Panc1 (cell line): Measurements from ENCODE around the gene PLEKHH2. TPM values are rescaled to one million over a fixed set of nuclear protein-coding genes. Genes with fewer than 3 reads are reported as not detected.

ENCODE experiments used
- ATAC-seq: fragments of 200-7000 bp; cut with Tn5 transposase; 2 replicates; pipeline ENCODE4 v1.9.1; 2020; ENCODE audit warnings: mild to moderate bottlenecking, moderate library complexity
- BruUV-seq: library from RNA; stranded (reverse); fragments of 400-500 nt; replicated peaks from 2 replicates; lab custom pipeline; 2021; lab: Mats Ljungman, UMichigan
- CTCF ChIA-PET: fragments of 300-600 bp; sonication (Branson Sonifier 250); formaldehyde crosslinking; loops from one replicate; lab custom pipeline; 2022; ENCODE audit warnings: antibody characterized with exemption; lab: Charles Lee
- POLR2A ChIA-PET: fragments of 300-600 bp; sonication (Branson Sonifier 250); formaldehyde crosslinking; loops from one replicate; lab custom pipeline; 2022; ENCODE audit warnings: antibody characterized with exemption; lab: Charles Lee
- DNase-seq: peaks from one replicate; pipeline ENCODE4 v3.0.0-alpha.2; 2010; ENCODE audit warnings: low read depth, low spot score
- H3K27ac ChIP-seq: 2 replicates; pipeline ENCODE4 v1.5.1; 2011; ENCODE audit warnings: mild to moderate bottlenecking, low read length, inconsistent platforms
- H3K27me3 ChIP-seq: fragments of 200-500 bp; sonication (Bioruptor generic); 2 replicates; pipeline ENCODE4 v1.6.0; 2014; ENCODE audit warnings: low read length, inconsistent platforms; ENCODE audit not compliant: control insufficient read depth, insufficient read depth
- H3K36me3 ChIP-seq: fragments of 200-500 bp; sonication (Bioruptor generic); 2 replicates; pipeline ENCODE4 v1.5.1; 2014; ENCODE audit warnings: inconsistent platforms, mild to moderate bottlenecking, low read length, moderate library complexity; ENCODE audit not compliant: control insufficient read depth, insufficient read depth
- H3K4me1 ChIP-seq: 2 replicates; pipeline ENCODE4 v1.5.1; 2011; ENCODE audit warnings: inconsistent platforms, mild to moderate bottlenecking, low read length, moderate library complexity; ENCODE audit not compliant: control insufficient read depth, insufficient read depth
- H3K4me3 ChIP-seq, 2 experiments: 2 replicates each; pipeline ENCODE4 v1.5.1; 2011 to 2012; ENCODE audit warnings: low read depth in 2 of 2, low read length in 2 of 2, mild to moderate bottlenecking in 2 of 2, inconsistent platforms in 1 of 2, moderate library complexity in 1 of 2
- H3K9me3 ChIP-seq: fragments of 200-500 bp; sonication (Bioruptor generic); 2 replicates; pipeline ENCODE4 v1.5.1; 2014; ENCODE audit warnings: low read depth, mild to moderate bottlenecking, inconsistent platforms, low read length, moderate library complexity; ENCODE audit not compliant: control insufficient read depth, insufficient read depth
- POLR2AphosphoS5 ChIP-seq: IDR thresholded peaks from 2 replicates; pipeline ENCODE4 v1.6.1; 2012; ENCODE audit warnings: mild to moderate bottlenecking, low read depth, low read length, moderate library complexity
- SIN3A ChIP-seq: IDR thresholded peaks from 2 replicates; pipeline ENCODE4 v1.6.1; 2012; ENCODE audit warnings: low read depth, mild to moderate bottlenecking, low read length, moderate library complexity, borderline replicate concordance; ENCODE audit not compliant: insufficient read depth
- TCF7L2 ChIP-seq: IDR thresholded peaks from 2 replicates; pipeline ENCODE4 v1.6.1; 2011; ENCODE audit warnings: mild to moderate bottlenecking, low read depth, low read length, inconsistent platforms
- in situ Hi-C: cut with HindIII; loops from 2 replicates; pipeline ENCODE4 v1.10.0; 2016; ENCODE audit warnings: low sequenced_read_pairs, low pct_unique_long_range_greater_than_20kb
- intact Hi-C: fragments of 100-400 bp; cut with micrococcal nuclease; formaldehyde crosslinking; loops from one replicate; pipeline ENCODE4 v1.10.0; 2022; ENCODE audit not compliant: unreplicated experiment
- total RNA-seq: library from RNA; stranded (reverse); gene quantifications from one replicate; pipeline ENCODE4 v1.2.1, GENCODE V29; 2021; ENCODE audit not compliant: unreplicated experiment
- TF ChIP-seq, protein P1 (sequence below): fragments of 450-650 bp; IDR thresholded peaks from 2 replicates; pipeline ENCODE4 v1.5.1; 2017; ENCODE audit warnings: mild to moderate bottlenecking
- TF ChIP-seq, protein P2 (sequence below), 2 experiments: IDR thresholded peaks; 2 replicates each; pipeline ENCODE4 v1.6.1; 2011 to 2012; ENCODE audit warnings: low read depth in 2 of 2, control low read depth in 1 of 2, low read length in 1 of 2, mild to moderate bottlenecking in 1 of 2, moderate library complexity in 1 of 2; ENCODE audit not compliant: insufficient read depth in 1 of 2

Gene PLEKHH2
- total RNA-seq, 1 experiment from 2014 or later, result 15.0 TPM

DNA sequence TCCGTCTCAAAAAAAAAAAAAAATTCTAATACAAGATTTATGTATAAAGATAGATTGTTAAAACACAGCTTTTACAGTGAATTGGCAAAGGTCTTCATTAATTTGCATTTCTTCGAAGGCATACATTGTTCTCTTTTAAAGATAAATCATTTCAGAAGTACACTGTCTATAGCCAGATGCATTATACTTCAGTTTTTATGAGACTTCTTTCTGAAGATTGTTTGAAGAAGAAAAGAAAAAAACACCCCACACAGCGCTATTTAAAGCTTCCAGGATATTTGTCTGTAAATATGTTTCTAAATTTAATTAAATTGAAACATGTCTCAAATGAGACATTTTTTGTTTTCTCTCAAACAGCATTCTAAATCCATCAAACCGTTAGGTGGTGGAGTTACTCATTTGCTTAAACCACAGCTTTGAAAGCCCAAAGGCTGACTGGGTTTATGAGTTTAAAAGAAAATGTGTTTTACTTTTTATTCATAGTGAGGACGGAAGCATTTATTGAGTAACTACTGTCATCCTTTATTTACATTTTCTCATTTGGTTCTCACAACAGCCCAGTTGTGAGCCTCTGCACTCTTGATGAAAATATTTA is 81.6 kb downstream of the PLEKHH2 start:
- Histone ChIP-seq H3K4me1 (no peaks in the 10 kb centered on the region), H3K27ac (no peak overlapping the region), H3K9me3 (no peaks in the 10 kb centered on the region), H3K36me3 (no peaks in the 10 kb centered on the region), H3K4me3 (no peak overlapping the region), H3K27me3 (no peaks in the 10 kb centered on the region)
- TF ChIP-seq, protein P1, sequence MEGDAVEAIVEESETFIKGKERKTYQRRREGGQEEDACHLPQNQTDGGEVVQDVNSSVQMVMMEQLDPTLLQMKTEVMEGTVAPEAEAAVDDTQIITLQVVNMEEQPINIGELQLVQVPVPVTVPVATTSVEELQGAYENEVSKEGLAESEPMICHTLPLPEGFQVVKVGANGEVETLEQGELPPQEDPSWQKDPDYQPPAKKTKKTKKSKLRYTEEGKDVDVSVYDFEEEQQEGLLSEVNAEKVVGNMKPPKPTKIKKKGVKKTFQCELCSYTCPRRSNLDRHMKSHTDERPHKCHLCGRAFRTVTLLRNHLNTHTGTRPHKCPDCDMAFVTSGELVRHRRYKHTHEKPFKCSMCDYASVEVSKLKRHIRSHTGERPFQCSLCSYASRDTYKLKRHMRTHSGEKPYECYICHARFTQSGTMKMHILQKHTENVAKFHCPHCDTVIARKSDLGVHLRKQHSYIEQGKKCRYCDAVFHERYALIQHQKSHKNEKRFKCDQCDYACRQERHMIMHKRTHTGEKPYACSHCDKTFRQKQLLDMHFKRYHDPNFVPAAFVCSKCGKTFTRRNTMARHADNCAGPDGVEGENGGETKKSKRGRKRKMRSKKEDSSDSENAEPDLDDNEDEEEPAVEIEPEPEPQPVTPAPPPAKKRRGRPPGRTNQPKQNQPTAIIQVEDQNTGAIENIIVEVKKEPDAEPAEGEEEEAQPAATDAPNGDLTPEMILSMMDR, result no peak
- TF ChIP-seq TCF7L2, result no peak
- no peak for TF ChIP-seq POLR2AphosphoS5
- TF ChIP-seq, protein P2, sequence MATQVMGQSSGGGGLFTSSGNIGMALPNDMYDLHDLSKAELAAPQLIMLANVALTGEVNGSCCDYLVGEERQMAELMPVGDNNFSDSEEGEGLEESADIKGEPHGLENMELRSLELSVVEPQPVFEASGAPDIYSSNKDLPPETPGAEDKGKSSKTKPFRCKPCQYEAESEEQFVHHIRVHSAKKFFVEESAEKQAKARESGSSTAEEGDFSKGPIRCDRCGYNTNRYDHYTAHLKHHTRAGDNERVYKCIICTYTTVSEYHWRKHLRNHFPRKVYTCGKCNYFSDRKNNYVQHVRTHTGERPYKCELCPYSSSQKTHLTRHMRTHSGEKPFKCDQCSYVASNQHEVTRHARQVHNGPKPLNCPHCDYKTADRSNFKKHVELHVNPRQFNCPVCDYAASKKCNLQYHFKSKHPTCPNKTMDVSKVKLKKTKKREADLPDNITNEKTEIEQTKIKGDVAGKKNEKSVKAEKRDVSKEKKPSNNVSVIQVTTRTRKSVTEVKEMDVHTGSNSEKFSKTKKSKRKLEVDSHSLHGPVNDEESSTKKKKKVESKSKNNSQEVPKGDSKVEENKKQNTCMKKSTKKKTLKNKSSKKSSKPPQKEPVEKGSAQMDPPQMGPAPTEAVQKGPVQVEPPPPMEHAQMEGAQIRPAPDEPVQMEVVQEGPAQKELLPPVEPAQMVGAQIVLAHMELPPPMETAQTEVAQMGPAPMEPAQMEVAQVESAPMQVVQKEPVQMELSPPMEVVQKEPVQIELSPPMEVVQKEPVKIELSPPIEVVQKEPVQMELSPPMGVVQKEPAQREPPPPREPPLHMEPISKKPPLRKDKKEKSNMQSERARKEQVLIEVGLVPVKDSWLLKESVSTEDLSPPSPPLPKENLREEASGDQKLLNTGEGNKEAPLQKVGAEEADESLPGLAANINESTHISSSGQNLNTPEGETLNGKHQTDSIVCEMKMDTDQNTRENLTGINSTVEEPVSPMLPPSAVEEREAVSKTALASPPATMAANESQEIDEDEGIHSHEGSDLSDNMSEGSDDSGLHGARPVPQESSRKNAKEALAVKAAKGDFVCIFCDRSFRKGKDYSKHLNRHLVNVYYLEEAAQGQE (IDR thresholded peaks at IDR 0.05; ENCODE audit: insufficient read depth in 1 of 2, low read depth in 2 of 2, low read length in 1 of 2), result no peak
- TF ChIP-seq SIN3A, result no peak
- in situ Hi-C loops, result no loop called here
- ATAC-seq (no peak), DNase-seq (no peak)
- ChIA-PET POLR2A (no interaction called here), CTCF (no interaction called here)
- no TSS peak for BruUV-seq
- intact Hi-C loops, result no loop called here

DNA sequence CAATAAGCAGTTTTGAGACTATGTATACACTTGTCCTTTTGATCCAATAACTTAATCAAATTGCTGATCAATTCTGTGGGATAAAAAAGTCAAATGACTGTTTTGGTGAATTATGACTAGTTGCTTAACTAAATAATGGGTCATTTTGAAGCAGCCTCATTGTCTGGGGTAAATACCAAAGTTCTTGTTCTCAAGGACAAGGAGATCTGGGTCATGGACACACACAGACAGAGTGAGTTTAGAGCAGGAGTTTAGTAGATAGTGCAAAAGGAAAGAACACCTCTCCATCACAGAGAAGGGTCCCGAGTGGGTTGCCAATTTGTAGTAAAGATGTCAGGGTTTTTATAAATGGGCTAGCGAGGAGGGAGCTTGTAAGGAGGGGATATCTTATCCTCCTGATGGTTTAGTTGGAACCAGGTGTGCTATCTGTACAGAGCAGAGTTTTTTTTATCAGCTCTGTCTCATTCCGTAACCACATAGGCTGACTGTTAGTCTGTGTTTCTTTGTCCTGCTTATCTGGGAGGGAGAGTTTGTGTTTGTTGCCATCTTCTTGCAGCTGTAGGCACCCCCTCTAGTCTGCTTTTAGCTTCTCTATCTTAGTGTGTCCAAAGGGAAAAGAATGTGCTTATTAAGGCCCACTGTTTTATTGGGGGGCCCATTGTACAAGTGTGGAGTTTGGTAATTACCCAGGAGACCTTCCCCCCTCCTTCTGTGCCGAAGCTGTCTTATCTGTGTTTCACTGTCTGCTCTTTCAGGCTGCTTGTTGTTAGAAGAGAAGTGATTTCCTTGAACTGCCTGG is 87.9 kb downstream of the PLEKHH2 start:
- ChIA-PET CTCF (no interaction called here), POLR2A (interaction anchor here (0.7 kb wide), 1 partner anchor 34 kb away, joined by 4 read pairs; no protein-coding TSS in a partner anchor)
- Histone ChIP-seq H3K9me3 (no peaks in the 10 kb centered on the region), H3K36me3 (peaks cover 2% of the 10 kb centered on the region; the same call in 1 of the 2 replicates), H3K27me3 (no peaks in the 10 kb centered on the region), H3K27ac (no peak overlapping the region), H3K4me1 (no peaks in the 10 kb centered on the region), H3K4me3 (no peak overlapping the region)
- DNase-seq, result no peak
- TF ChIP-seq POLR2AphosphoS5 (no peak), SIN3A (no peak), TCF7L2 (no peak)
- TF ChIP-seq, protein P2 (IDR thresholded peaks at IDR 0.05; ENCODE audit: insufficient read depth in 1 of 2, low read depth in 2 of 2, low read length in 1 of 2), result no peak
- TF ChIP-seq, protein P1, result no peak
- ATAC-seq, result no peak
- in situ Hi-C loops (no loop called here), intact Hi-C loops (no loop called here)
- BruUV-seq, result no TSS peak
